Measurements from ENCODE around the gene PRDM16.

The PRDM16 gene

GRCh38 chr1:3124246-3124645, 55.2 kb downstream of the PRDM16 start:
- DNase-seq (ENCODE audit: low read depth) = no peak

- DNase-seq (ENCODE audit: low read depth) = no peak
These were observed 56.1 kb downstream of the PRDM16 start for GRCh38 chr1:3125078-3125477.

- DNase-seq (ENCODE audit: low read depth) = no peak
These were observed 56.8 kb downstream of the PRDM16 start for GRCh38 chr1:3125546-3126368.

GRCh38 chr1:3126756-3127678, 58.0 kb downstream of the PRDM16 start:
- DNase-seq (ENCODE audit: low read depth) = no peak

GRCh38 chr1:3127738-3128137, 58.7 kb downstream of the PRDM16 start:
- DNase-seq (ENCODE audit: low read depth) = no peak

- no peak for DNase-seq (ENCODE audit: low read depth)
These were observed 59.6 kb downstream of the PRDM16 start for GRCh38 chr1:3128431-3129132.

- no peak for DNase-seq (ENCODE audit: low read depth)
These were observed 60.1 kb downstream of the PRDM16 start for GRCh38 chr1:3129133-3129490.

GRCh38 chr1:3130268-3130667, 61.3 kb downstream of the PRDM16 start:
- no peak for DNase-seq (ENCODE audit: low read depth)

- no peak for DNase-seq (ENCODE audit: low read depth)
These were observed 63.7 kb downstream of the PRDM16 start for GRCh38 chr1:3132660-3133059.

GRCh38 chr1:3133686-3134085, 64.7 kb downstream of the PRDM16 start:
- DNase-seq (ENCODE audit: low read depth) = no peak

- DNase-seq (ENCODE audit: low read depth) = no peak
These were observed 65.5 kb downstream of the PRDM16 start for GRCh38 chr1:3134381-3135072.

- no peak for DNase-seq (ENCODE audit: low read depth)
These were observed 66.2 kb downstream of the PRDM16 start for GRCh38 chr1:3135073-3135702.

GRCh38 chr1:3135744-3136455, 66.9 kb downstream of the PRDM16 start:
- DNase-seq (ENCODE audit: low read depth) = no peak

GRCh38 chr1:3136532-3136931, 67.5 kb downstream of the PRDM16 start:
- DNase-seq (ENCODE audit: low read depth) = no peak

- no peak for DNase-seq (ENCODE audit: low read depth)
These were observed 68.4 kb downstream of the PRDM16 start for GRCh38 chr1:3137111-3138100.

GRCh38 chr1:3138623-3139151, 69.7 kb downstream of the PRDM16 start:
- no peak for DNase-seq (ENCODE audit: low read depth)

GRCh38 chr1:3139451-3139852, 70.4 kb downstream of the PRDM16 start:
- DNase-seq (ENCODE audit: low read depth) = no peak

- no peak for DNase-seq (ENCODE audit: low read depth)
These were observed 70.9 kb downstream of the PRDM16 start for GRCh38 chr1:3139871-3140361.

- DNase-seq (ENCODE audit: low read depth) = no peak
These were observed 71.4 kb downstream of the PRDM16 start for GRCh38 chr1:3140437-3140836.

All from HS-5 (cell line).